HG02678 (cell line): ENCODE measurements around the gene SLCO4A1.

Experiments
- ATAC-seq: cut with Tn5 transposase; IDR thresholded peaks from one replicate; pipeline ENCODE4 v1.9.1; 2021; ENCODE audit warnings: mild to moderate bottlenecking, moderate library complexity; ENCODE audit not compliant: unreplicated experiment

Gene SLCO4A1

DNA sequence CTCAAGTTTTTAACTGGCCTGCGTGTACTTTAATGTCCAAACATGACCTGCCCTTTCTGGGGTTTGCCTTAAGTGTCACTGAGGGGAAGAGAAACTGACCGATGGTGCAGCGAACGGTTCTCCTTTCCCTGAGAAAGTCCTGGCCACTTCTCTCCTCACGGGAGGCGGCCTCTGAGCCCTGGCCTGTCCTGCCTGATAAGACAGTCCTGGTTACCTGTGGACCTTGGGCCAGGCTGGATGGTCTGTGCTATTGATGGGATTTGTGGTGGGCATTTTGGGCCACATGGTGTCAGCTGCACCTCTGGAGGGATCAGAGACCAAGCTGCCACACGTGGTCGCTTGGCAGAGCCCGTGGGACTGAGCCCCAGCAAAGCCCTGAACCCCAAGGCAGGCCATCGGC, 54.7 kb downstream of the SLCO4A1 start:
- ATAC-seq, result no peak

- no peak for ATAC-seq
These were observed 55.2 kb downstream of the SLCO4A1 start for GRCh38 chr20:62697468-62697912.

DNA sequence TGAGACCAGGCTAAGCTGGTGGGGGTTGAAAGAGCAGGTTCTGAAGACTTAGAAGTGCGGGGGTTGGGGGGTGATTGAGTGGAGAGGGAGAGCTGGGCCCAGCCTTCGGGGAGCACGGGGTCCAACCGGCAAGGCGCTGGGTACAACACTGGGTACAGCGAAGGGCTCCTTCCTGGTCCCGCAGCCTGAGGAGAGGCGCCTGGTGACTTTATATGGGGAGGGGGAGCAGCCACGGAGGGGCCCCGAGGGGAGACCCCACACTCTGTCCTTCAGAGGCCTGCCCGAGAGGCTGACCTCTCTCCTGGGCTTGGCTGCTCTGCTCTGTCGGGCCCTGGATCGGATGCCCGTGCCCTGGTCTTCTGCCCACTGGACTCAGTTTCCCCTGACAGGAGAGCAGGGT, 55.9 kb downstream of the SLCO4A1 start:
- ATAC-seq, result no peak

DNA sequence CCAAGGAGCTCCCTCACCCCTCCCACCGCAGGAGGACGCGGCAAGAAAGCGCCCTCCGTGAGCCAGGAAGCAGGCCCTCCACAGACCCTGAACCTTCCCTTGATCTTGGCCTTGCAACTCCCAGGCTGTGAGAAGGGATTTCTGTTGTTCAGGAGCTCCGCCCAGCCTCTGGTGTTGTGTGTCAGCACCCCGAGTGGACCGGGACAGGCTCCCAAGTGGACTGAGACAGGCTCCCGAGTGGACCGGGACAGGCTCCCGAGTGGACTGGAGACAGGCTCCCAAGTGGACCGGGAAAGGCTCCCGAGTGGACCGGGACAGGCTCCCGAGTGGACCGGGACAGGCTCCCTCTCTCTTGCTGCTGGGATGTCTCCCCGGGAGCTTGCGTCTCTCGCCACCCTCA, 57.0 kb downstream of the SLCO4A1 start:
- no peak for ATAC-seq

DNA sequence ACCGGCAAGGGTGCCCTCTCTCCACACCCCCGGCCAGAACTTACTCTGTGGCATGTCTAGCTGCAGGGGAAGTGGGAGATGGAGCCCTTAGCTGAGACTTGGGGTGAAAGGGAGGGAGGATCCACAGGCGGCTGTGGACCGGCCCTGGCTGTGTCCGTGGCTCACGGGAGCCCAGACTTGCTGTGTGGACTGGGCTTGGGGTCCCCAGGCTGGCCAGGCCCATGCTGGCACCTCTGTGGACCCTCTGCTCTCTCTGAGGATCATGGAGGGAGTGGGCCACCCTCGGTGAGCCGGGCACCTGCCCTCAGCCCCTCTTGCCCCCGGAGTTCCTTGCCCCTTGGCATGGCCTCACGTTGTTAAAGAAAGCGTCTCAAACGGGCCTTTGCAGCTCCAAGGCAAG, 57.4 kb downstream of the SLCO4A1 start:
- ATAC-seq, result no peak

DNA sequence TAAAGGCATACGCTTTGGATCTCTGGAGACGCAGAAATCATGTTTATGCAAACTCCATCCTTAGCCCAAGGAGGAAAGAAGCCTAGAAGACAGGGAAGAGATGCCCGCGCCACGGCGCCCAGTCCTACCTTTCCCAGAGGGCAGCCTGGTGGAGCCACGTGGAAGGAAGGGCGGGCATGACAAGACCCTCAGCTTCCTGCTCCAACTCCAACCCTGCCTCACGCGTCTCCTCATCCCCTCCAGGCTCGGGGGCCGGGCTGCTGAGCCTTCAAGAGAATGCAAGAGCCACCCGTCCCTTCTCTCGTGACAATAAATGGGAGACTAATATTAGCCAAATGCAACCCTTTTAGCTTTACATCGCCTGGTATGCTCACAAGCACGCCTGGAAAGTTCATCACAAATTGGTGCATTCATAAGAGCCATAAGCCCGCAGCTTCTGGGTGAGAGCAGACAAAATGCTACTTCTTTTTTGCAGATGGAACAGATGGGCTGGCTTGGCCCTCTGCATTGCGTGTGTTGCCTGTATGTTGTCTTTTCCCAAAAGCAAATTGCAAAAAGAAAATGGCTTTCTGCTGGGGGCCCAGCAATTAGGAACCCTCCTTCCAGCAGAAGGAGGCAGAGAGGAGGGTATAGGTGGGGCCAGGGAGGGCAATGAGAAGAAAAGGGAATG, 58.1 kb downstream of the SLCO4A1 start:
- no peak for ATAC-seq

- no peak for ATAC-seq
These were observed 59.1 kb downstream of the SLCO4A1 start for GRCh38 chr20:62701161-62702012.

DNA sequence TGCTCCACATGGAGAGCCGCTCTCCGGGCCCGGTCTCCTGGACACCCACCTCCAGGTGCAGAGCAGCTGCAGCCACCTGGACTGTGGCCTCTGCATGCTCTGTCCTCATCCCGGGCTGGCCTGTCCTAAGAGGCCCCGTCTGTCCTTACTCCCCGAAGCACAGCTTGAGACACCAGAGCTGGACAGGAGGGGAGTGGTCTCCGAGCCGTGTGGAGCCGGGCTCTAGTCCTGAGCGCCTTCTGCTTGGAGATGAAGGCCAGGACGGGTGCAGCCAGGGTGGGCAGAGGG, 59.7 kb downstream of the SLCO4A1 start:
- no peak for ATAC-seq

GRCh38 chr20:62702895-62703852, 60.9 kb downstream of the SLCO4A1 start:
- ATAC-seq, result no peak

- no peak for ATAC-seq
These were observed 61.5 kb downstream of the SLCO4A1 start for GRCh38 chr20:62703853-62704228.

DNA sequence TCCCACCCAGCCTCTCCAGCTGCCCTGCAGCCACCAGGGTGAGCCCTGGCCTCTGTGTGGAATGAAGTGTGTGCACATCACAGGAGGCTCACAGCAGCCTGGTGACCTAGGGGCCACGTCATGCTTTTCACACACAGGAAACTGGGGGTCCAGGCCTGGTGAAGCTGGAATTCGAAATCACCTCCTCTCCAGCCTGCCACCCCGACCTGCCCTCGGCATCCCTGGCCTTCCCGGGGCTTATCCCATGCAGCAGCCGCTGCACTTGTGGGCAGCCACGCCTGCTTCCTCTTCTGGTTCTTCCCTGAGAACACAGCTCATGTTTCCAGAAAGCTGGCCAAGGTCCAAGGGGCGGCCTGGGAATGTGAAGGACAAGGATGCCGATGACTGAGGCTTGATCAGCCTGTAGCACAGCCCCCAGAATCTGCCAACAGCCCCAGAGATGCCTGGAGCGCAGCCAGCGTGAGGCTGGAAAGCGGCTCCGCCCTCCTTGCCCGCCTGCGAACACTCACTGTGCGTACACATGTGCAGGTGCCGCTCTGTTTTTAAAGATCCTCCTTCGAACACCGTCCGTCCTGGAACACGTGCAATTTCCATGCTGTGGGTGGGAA, 62.1 kb downstream of the SLCO4A1 start:
- no peak for ATAC-seq

DNA sequence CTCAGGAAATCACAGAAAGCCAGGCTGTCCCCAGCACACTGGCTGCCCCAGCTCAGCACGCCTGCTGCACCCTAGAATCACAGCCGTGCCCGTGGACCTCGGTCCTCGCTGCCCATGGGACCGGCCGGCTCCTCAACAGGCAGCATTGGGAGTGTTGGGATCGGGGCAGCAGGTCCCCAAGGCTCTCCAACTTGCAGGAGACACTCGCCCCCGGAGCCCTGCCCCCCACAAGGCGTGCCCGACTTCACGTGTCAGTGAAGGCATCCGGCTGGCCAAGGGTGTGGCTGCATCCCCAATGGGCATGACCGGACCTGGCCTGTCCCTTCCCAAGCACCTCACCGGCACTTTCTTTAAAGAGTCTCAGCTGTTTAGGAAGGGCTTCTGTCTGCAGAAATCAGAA, 63.3 kb downstream of the SLCO4A1 start:
- no peak for ATAC-seq

DNA sequence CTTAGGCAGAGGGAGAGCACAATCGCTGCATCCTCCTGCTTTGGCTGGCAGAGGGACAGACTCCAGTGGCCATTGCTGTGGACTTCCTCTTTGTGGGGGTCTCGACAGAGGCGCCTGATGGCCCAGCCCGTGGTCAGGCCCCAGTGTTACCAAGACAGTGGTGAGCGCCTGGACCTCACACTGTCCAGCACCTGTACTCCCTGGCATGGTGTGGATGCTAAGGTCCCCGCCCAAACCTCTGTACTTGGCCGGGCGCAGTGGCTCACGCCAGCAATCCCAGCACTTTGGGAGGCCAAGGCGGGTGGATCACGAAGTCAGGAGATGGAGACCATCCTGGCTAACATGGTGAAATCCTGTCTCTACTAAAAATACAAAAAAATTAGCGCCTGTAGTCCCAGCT, 64.0 kb downstream of the SLCO4A1 start:
- no peak for ATAC-seq

DNA sequence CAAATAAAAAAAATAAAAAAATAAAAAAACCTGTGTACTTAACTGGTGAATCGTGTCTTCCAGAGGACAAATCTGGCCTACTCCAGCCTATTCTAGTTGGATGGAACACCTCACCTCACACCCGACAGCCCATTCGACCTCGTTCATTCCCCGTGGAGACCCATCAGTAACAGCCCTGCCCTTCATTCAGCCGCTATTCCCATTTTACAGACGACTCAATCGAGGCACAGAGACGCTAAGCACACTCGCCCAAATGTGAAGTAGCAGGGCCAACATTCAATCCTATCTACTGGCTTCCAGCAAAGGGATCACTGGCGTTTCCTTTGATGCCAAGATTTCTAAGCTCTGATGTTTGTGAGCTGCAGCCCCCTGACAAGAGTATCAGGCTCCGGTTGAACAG, 64.6 kb downstream of the SLCO4A1 start:
- no peak for ATAC-seq

DNA sequence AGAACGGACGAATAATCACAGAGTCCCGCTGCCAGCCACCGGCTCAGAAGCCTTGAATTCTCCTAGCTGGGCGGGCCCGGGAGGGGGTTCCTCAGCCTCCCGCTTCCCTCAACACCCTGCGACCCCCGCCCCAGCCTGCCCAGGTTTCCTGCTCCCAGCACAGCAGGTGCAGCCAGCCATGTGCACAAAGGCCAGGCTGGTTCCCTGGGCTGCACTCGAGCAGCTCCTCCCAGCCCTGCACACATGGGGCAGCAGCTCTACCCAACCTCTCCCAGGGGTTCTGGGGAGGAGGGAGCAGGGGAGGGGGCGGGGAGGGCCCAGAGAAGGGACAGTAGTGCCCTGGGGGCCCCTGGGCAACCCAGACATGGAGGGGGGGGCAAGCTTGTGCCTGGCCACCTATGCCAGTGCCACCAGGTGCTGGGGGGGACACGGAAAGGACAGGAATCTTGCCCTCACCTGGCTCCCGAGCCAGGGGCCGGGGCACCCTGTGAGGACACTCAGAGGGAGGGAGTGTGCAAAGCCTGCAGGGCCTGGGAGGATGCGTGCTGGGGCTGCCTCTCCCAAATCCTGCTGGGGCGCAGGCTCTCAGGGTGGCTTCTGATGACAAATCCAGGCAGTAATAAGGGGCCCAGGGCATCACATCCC, 65.1 kb downstream of the SLCO4A1 start:
- no peak for ATAC-seq

GRCh38 chr20:62707921-62708521, 65.7 kb downstream of the SLCO4A1 start:
- no peak for ATAC-seq

- no peak for ATAC-seq
These were observed 66.6 kb downstream of the SLCO4A1 start, which contains the start of gene NTSR1 for GRCh38 chr20:62708591-62709536. TSS of gene NTSR1 (plus strand) at chr20:62708836. CDS start at chr20:62709208, 372 bp downstream.

DNA sequence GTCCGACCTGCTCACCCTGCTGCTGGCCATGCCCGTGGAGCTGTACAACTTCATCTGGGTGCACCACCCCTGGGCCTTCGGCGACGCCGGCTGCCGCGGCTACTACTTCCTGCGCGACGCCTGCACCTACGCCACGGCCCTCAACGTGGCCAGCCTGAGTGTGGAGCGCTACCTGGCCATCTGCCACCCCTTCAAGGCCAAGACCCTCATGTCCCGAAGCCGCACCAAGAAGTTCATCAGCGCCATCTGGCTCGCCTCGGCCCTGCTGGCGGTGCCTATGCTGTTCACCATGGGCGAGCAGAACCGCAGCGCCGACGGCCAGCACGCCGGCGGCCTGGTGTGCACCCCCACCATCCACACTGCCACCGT, 67.2 kb downstream of the SLCO4A1 start:
- ATAC-seq, result no peak
